Measurements from ENCODE around the gene CWC22.
"Not testable (repeated sequence)": the region's sequence is repeated elsewhere in the genome, so short reads cannot be mapped to it uniquely, and the experiment has no call there.

The CWC22 gene

DNA sequence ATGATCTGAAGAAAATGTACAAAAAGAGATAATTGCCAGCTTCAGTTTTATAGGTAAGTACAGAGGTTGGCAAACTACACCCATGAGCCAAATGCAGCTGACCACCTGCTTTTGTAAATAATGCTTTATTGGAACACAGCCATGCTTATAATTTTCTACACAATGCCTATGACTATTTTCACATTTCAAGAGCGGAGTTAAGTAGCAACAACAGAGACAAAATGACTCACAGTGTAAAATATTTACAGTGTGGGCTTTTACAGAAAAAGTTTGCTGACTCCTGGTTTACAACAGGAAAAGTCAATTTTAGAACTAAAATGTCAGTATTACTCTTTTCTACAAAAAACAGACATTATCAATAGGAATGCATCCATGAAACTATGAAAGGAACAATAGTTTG lies 26.0 kb downstream of the CWC22 start:
- WGBS (ENCODE audit: insufficient coverage): no CpG with 5 or more reads among the region's 1 CpG
- CTCF ChIA-PET: no interaction called here

DNA sequence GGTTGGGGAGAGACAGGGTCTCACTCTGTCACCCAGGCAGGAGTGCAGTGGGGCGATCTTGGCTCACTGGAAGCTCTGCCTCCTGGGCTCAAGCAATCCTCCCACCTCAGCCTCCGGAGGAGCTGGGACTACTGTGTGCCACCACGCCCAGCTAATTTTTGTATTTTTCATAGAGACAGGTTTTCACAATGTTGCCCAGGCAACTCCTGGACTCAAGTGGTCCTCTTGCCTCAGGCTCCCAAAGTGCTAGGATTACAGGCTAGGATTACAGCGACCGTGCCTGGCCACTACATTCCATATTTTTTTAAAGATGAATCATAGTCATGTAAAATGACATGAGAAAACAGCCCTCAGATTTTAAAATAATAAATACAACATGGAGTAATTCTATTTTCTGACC lies 32.3 kb downstream of the CWC22 start:
- H3K4me1 ChIP-seq (ENCODE audit: control extremely low read depth in 1 of 4, control insufficient read depth in 4 of 4, insufficient read depth in 4 of 4, low read length in 3 of 4): no peaks in the 10 kb centered on the region
- peaks cover 0 to 6% (median 0%) of the 10 kb centered on the region in 5 experiments for H3K9me3 ChIP-seq (ENCODE audit: control extremely low read depth in 1 of 5, control insufficient read depth in 4 of 5, insufficient read depth in 2 of 5, low read depth in 1 of 5, low read length in 4 of 5)
- 100% methylated on average over 3 of the region's 5 CpGs for WGBS (ENCODE audit: insufficient coverage)
- H3K36me3 ChIP-seq (ENCODE audit: control insufficient read depth in 4 of 4, insufficient read depth in 4 of 4, low read length in 3 of 4): peaks cover 7 to 70% (median 37%) of the 10 kb centered on the region in 4 experiments
- H3K27ac ChIP-seq (ENCODE audit: insufficient read depth in 1 of 2, low read depth in 1 of 2, low read length in 2 of 2, poor library complexity in 1 of 2, severe bottlenecking in 2 of 2): no peak overlapping the region
- ChIA-PET POLR2A (no interaction called here), CTCF (no interaction called here)
- DNase-seq: no peak
- no peak overlapping the region for H3K4me3 ChIP-seq (ENCODE audit: control insufficient read depth in 1 of 7, extremely low read depth in 1 of 7, insufficient read depth in 4 of 7, low read depth in 2 of 7, low read length in 6 of 7)
- no peaks in the 10 kb centered on the region for H3K27me3 ChIP-seq (replicated peaks in 2 of 5; ENCODE audit: control insufficient read depth in 4 of 5, insufficient read depth in 5 of 5, low read length in 4 of 5)

More for the DNA sequence above, 26.0 kb downstream of the CWC22 start:
- peaks cover 0 to 3% (median 0%) of the 10 kb centered on the region in 4 experiments for H3K4me1 ChIP-seq (ENCODE audit: control extremely low read depth in 1 of 4, control insufficient read depth in 4 of 4, insufficient read depth in 4 of 4, low read length in 3 of 4)
- POLR2A ChIA-PET: no interaction called here
- peaks cover 0 to 1% (median 0%) of the 10 kb centered on the region in 5 experiments for H3K9me3 ChIP-seq (ENCODE audit: control extremely low read depth in 1 of 5, control insufficient read depth in 4 of 5, insufficient read depth in 2 of 5, low read depth in 1 of 5, low read length in 4 of 5)
- DNase-seq: no peak
- H3K36me3 ChIP-seq (ENCODE audit: control insufficient read depth in 4 of 4, insufficient read depth in 4 of 4, low read length in 3 of 4): peaks cover 21 to 78% (median 52%) of the 10 kb centered on the region in 4 experiments
- no peak overlapping the region for H3K27ac ChIP-seq (ENCODE audit: insufficient read depth in 1 of 2, low read depth in 1 of 2, low read length in 2 of 2, poor library complexity in 1 of 2, severe bottlenecking in 2 of 2)
- no peaks in the 10 kb centered on the region for H3K27me3 ChIP-seq (replicated peaks in 2 of 5; ENCODE audit: control insufficient read depth in 4 of 5, insufficient read depth in 5 of 5, low read length in 4 of 5)
- no peak overlapping the region for H3K4me3 ChIP-seq (ENCODE audit: control insufficient read depth in 1 of 7, extremely low read depth in 1 of 7, insufficient read depth in 4 of 7, low read depth in 2 of 7, low read length in 6 of 7)

DNA sequence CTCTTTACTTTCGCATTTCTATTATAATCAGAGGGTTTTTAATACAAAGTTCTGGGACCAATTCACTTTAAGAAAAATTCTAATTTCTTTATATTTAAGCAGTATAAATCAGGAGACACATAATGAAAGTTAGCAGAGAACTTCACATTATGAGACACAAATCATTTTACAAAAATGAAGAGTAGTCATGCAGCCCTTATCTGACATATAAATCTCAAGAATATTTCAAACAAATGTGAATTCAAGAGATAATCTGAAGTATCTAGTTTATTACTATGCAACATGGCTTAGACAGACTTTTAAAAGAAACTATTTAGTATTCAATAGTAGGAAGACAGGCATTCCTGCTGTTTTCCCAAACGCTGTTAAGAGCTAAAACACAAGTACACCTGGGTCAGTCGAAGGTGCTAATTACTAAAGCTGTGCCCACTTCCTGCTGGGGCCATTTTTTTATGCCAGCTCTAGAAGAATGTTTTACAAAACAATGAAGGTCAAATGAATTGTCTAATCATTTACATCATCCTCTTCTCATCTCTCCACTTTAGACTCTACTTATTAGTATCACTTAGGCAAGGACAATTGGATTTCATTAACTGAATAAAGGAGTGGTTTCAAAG lies 40.2 kb downstream of the CWC22 start:
- DNase-seq: no peak
- Histone ChIP-seq H3K27ac (ENCODE audit: insufficient read depth in 1 of 2, low read depth in 1 of 2, low read length in 2 of 2, poor library complexity in 1 of 2, severe bottlenecking in 2 of 2) (no peak overlapping the region), H3K4me1 (ENCODE audit: control extremely low read depth in 1 of 4, control insufficient read depth in 4 of 4, insufficient read depth in 4 of 4, low read length in 3 of 4) (no peaks in the 10 kb centered on the region), H3K27me3 (replicated peaks in 2 of 5; ENCODE audit: control insufficient read depth in 4 of 5, insufficient read depth in 5 of 5, low read length in 4 of 5) (no peaks in the 10 kb centered on the region), H3K4me3 (ENCODE audit: control insufficient read depth in 1 of 7, extremely low read depth in 1 of 7, insufficient read depth in 4 of 7, low read depth in 2 of 7, low read length in 6 of 7) (no peak overlapping the region), H3K36me3 (ENCODE audit: control insufficient read depth in 4 of 4, insufficient read depth in 4 of 4, low read length in 3 of 4) (peaks cover 9 to 49% (median 31%) of the 10 kb centered on the region in 4 experiments), H3K9me3 (ENCODE audit: control extremely low read depth in 1 of 5, control insufficient read depth in 4 of 5, insufficient read depth in 2 of 5, low read depth in 1 of 5, low read length in 4 of 5) (no peaks in the 10 kb centered on the region)
- WGBS (ENCODE audit: insufficient coverage): 95% methylated on average over 2 of the region's 3 CpGs
- ChIA-PET POLR2A (interaction anchor here (0.6 kb wide), 1 partner anchor 29 kb away, joined by 3 read pairs; no protein-coding TSS in a partner anchor), CTCF (no interaction called here)

DNA sequence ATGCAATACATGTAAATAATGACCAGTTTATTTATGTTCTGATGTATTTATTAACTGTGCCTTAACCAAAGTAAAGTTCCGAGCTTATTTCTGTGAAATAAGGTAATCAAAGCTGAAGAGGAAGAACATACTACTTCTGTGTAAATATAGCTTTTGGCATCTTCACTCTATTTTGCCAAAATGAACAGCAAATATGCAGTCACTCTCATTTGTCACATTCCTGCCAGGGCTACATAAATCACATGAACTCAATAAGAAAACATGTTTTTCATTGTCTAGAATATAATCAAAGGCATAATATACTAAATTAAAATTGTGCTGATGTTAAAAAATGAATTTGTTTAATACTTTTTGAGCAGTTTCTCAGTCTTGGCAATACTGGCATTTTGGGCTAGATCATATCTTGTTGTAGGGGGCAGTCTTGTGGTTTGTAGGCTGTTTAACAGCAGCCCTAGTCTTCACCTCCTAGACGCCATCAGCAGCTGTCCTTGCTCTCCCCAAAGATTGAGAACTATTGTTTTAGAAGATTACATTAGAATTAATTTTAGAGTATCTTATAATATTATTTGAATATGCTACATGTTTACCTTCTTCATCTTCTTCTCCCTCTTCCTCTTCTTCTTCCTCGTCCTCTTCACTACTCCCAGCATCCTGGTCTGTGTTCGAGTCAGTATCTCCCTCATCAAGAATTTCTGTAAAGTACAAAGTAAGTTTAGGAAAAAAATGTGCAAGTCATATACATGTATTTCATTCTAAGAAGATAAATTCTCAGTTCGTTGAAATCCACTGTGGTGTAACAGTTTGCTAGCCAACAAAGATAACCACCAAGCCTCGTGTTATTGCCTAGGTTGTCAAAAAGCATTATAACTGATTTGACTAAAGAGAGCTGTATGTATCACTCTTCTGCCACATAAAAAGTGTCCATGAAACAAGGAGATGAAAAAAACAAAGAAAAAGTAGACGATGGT lies 41.5 kb downstream of the CWC22 start:
- Histone ChIP-seq H3K27ac (ENCODE audit: insufficient read depth in 1 of 2, low read depth in 1 of 2, low read length in 2 of 2, poor library complexity in 1 of 2, severe bottlenecking in 2 of 2) (no peak overlapping the region), H3K4me3 (ENCODE audit: control insufficient read depth in 1 of 7, extremely low read depth in 1 of 7, insufficient read depth in 4 of 7, low read depth in 2 of 7, low read length in 6 of 7) (no peak overlapping the region), H3K36me3 (ENCODE audit: control insufficient read depth in 4 of 4, insufficient read depth in 4 of 4, low read length in 3 of 4) (peaks cover 6 to 43% (median 26%) of the 10 kb centered on the region in 4 experiments), H3K27me3 (replicated peaks in 2 of 5; ENCODE audit: control insufficient read depth in 4 of 5, insufficient read depth in 5 of 5, low read length in 4 of 5) (no peaks in the 10 kb centered on the region), H3K4me1 (ENCODE audit: control extremely low read depth in 1 of 4, control insufficient read depth in 4 of 4, insufficient read depth in 4 of 4, low read length in 3 of 4) (no peaks in the 10 kb centered on the region), H3K9me3 (ENCODE audit: control extremely low read depth in 1 of 5, control insufficient read depth in 4 of 5, insufficient read depth in 2 of 5, low read depth in 1 of 5, low read length in 4 of 5) (no peaks in the 10 kb centered on the region)
- no peak for DNase-seq
- CTCF ChIA-PET: no interaction called here
- WGBS (ENCODE audit: insufficient coverage): no CpG with 5 or more reads among the region's 7 CpGs
- POLR2A ChIA-PET: no interaction called here

DNA sequence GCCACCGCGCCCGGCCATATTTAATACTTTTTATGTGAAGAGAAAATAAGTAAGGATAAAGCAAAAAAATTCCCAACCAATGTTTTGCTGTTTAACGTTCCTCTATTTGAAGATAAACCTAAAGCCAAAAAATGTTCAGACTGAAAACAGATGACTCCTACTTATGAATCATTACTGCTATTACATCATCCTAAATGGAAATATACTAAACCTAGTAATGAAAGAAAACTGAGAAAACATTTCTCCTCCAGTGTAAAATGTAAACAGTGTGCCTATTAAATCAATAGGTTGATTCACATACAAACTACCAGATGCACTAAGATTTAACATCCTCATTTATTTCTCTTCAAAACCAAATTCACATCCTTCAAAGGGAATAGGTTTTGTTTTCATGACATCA lies 43.5 kb downstream of the CWC22 start:
- ChIA-PET CTCF (no interaction called here), POLR2A (interaction anchor here (0.5 kb wide), 1 partner anchor 1156 kb away, joined by 3 read pairs; no protein-coding TSS in a partner anchor)
- Histone ChIP-seq H3K4me1 (ENCODE audit: control extremely low read depth in 1 of 4, control insufficient read depth in 4 of 4, insufficient read depth in 4 of 4, low read length in 3 of 4) (no peaks in the 10 kb centered on the region), H3K27me3 (replicated peaks in 2 of 5; ENCODE audit: control insufficient read depth in 4 of 5, insufficient read depth in 5 of 5, low read length in 4 of 5) (no peaks in the 10 kb centered on the region), H3K36me3 (ENCODE audit: control insufficient read depth in 4 of 4, insufficient read depth in 4 of 4, low read length in 3 of 4) (peaks cover 10 to 35% (median 20%) of the 10 kb centered on the region in 4 experiments), H3K9me3 (ENCODE audit: control extremely low read depth in 1 of 5, control insufficient read depth in 4 of 5, insufficient read depth in 2 of 5, low read depth in 1 of 5, low read length in 4 of 5) (no peaks in the 10 kb centered on the region), H3K27ac (ENCODE audit: insufficient read depth in 1 of 2, low read depth in 1 of 2, low read length in 2 of 2, poor library complexity in 1 of 2, severe bottlenecking in 2 of 2) (no peak overlapping the region), H3K4me3 (ENCODE audit: control insufficient read depth in 1 of 7, extremely low read depth in 1 of 7, insufficient read depth in 4 of 7, low read depth in 2 of 7, low read length in 6 of 7) (no peak overlapping the region)
- no peak for DNase-seq
- no CpG with 5 or more reads among the region's 4 CpGs for WGBS (ENCODE audit: insufficient coverage)

DNA sequence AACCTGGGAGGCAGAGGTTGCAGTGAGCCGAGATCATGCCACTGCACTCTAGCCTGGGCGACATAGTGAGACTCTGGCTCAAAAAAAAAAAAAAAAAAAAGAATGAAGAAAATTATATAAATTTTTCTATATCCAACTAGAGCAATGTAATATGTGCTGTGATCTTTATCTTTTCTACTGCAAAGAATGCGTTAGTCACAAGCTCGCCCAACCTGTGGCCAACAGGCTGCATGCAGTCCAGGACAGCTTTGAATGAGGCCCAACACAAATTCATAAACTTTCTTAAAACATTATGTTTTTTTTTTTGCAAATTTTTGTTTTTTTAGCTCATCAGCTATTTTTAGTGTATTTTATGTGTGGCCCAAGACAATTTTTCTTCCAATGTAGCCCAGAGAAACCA lies 48.8 kb downstream of the CWC22 start:
- H3K27ac ChIP-seq (ENCODE audit: insufficient read depth in 1 of 2, low read depth in 1 of 2, low read length in 2 of 2, poor library complexity in 1 of 2, severe bottlenecking in 2 of 2); H3K4me1 ChIP-seq (ENCODE audit: control extremely low read depth in 1 of 4, control insufficient read depth in 4 of 4, insufficient read depth in 4 of 4, low read length in 3 of 4); H3K27me3 ChIP-seq (replicated peaks in 2 of 5; ENCODE audit: control insufficient read depth in 4 of 5, insufficient read depth in 5 of 5, low read length in 4 of 5); H3K4me3 ChIP-seq (ENCODE audit: control insufficient read depth in 1 of 7, extremely low read depth in 1 of 7, insufficient read depth in 4 of 7, low read depth in 2 of 7, low read length in 6 of 7); H3K9me3 ChIP-seq (ENCODE audit: control extremely low read depth in 1 of 5, control insufficient read depth in 4 of 5, insufficient read depth in 2 of 5, low read depth in 1 of 5, low read length in 4 of 5); CTCF ChIA-PET; DNase-seq: not testable (repeated sequence)
- no CpG with 5 or more reads among the region's 4 CpGs for WGBS (ENCODE audit: insufficient coverage)
- POLR2A ChIA-PET: interaction anchor here (0.6 kb wide), 1 partner anchor 21 kb away, joined by 3 read pairs; no protein-coding TSS in a partner anchor
- H3K36me3 ChIP-seq (ENCODE audit: control insufficient read depth in 4 of 4, insufficient read depth in 4 of 4, low read length in 3 of 4): peaks cover 2 to 28% (median 18%) of the 10 kb centered on the region in 4 experiments

DNA sequence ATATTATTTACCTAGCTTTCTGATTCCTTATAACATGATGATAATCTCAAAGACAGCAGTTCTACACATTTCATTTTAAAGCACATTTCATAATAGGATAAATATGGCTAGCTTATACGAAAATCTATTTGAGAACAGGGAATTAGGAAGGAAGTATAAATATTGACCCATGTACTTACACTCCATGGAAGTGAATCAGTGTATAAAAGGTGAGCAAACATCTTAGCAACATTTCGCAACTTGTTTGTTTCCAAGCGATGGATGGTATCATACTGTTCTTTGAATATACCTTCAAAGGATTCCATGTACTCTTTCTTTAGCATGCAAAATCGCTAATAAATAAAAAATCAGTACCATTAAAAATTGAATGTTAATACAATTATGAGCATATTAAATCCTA lies 53.1 kb downstream of the CWC22 start:
- no peak for DNase-seq
- no peak overlapping the region for H3K4me3 ChIP-seq (ENCODE audit: control insufficient read depth in 1 of 7, extremely low read depth in 1 of 7, insufficient read depth in 4 of 7, low read depth in 2 of 7, low read length in 6 of 7)
- POLR2A ChIA-PET: no interaction called here
- CTCF ChIA-PET: no interaction called here
- H3K9me3 ChIP-seq (ENCODE audit: control extremely low read depth in 1 of 5, control insufficient read depth in 4 of 5, insufficient read depth in 2 of 5, low read depth in 1 of 5, low read length in 4 of 5): no peaks in the 10 kb centered on the region
- H3K27ac ChIP-seq (ENCODE audit: insufficient read depth in 1 of 2, low read depth in 1 of 2, low read length in 2 of 2, poor library complexity in 1 of 2, severe bottlenecking in 2 of 2): no peak overlapping the region
- H3K4me1 ChIP-seq (ENCODE audit: control extremely low read depth in 1 of 4, control insufficient read depth in 4 of 4, insufficient read depth in 4 of 4, low read length in 3 of 4): no peaks in the 10 kb centered on the region
- H3K27me3 ChIP-seq (replicated peaks in 2 of 5; ENCODE audit: control insufficient read depth in 4 of 5, insufficient read depth in 5 of 5, low read length in 4 of 5): no peaks in the 10 kb centered on the region
- H3K36me3 ChIP-seq (ENCODE audit: control insufficient read depth in 4 of 4, insufficient read depth in 4 of 4, low read length in 3 of 4): peaks cover 10 to 63% (median 37%) of the 10 kb centered on the region in 4 experiments
- WGBS (ENCODE audit: insufficient coverage): no CpG with 5 or more reads among the region's 4 CpGs

Measured in common myeloid progenitor, CD34-positive (primary cell).